Measurements from ENCODE around the gene PHACTR1. TPM values are rescaled to one million over a fixed set of nuclear protein-coding genes. Genes with fewer than 3 reads are reported as not detected.
"Not testable (repeated sequence)": the region's sequence is repeated elsewhere in the genome, so short reads cannot be mapped to it uniquely, and the experiment has no call there.

PHACTR1 gene
- total RNA-seq, 4 donors from 2014 or later, result 1.5 to 3.6 (median 2.5) TPM

DNA sequence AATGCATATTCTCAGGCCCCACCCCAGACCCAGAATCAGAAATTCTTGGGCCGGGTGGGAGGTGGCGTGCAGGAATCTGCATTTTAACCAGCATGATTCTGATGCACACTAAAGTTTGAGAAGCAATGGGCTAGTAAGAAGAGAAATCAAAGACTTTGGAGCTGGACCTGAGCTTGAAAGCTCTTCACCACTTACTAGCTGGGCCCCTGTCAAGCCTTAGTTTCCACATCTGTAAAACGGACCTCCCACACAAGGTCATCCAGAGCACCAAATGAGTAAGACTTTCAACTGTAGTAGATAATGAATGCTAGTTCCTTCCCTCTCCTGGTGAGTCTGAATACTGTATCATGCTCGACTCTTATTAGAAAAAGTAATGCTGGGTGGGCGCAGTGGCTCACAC lies 524.8 kb downstream of the PHACTR1 start:
- no peak overlapping the region for H3K4me3 ChIP-seq (ENCODE audit: low read depth, poor library complexity, severe bottlenecking)
- TF ChIP-seq POLR2A (IDR thresholded peaks at IDR 0.05), result no peak
- TF ChIP-seq, protein P1, sequence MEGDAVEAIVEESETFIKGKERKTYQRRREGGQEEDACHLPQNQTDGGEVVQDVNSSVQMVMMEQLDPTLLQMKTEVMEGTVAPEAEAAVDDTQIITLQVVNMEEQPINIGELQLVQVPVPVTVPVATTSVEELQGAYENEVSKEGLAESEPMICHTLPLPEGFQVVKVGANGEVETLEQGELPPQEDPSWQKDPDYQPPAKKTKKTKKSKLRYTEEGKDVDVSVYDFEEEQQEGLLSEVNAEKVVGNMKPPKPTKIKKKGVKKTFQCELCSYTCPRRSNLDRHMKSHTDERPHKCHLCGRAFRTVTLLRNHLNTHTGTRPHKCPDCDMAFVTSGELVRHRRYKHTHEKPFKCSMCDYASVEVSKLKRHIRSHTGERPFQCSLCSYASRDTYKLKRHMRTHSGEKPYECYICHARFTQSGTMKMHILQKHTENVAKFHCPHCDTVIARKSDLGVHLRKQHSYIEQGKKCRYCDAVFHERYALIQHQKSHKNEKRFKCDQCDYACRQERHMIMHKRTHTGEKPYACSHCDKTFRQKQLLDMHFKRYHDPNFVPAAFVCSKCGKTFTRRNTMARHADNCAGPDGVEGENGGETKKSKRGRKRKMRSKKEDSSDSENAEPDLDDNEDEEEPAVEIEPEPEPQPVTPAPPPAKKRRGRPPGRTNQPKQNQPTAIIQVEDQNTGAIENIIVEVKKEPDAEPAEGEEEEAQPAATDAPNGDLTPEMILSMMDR (IDR thresholded peaks at IDR 0.05), result no peak
- intact Hi-C loops (cut with DNase I; ENCODE audit: low total_unique reads), result no loop called here
- peak in 1 of 2 donors; percentile 4 for DNase-seq (ENCODE audit: low spot score in 2 of 2)
- 98% methylated on average over 5 of the region's 5 CpGs for WGBS, 2 donors

DNA sequence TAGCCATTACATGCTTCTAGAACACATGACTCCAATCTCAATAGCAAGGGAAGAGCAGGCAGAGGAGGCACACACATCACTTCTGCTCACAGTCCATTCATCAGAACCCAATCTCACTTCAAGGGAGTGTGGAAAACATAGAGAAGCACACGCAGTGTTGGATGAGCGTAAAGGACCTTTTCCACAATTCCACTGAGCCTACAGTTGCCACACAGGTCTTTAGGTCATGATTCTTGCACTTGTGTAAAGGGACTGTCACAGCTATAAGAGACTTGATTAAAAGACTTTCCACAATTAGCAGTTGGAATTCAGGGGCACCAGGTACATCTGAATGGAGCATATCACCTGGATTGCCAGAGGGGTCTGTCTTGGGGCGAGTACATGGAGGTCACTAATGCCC lies 525.6 kb downstream of the PHACTR1 start:
- DNase-seq (ENCODE audit: low spot score in 2 of 2), result peak in 1 of 2 donors; percentile 6
- H3K4me3 ChIP-seq (ENCODE audit: low read depth, poor library complexity, severe bottlenecking), result no peak overlapping the region
- WGBS, 2 donors, result 96 to 98% methylated on average over 3 of the region's 3 CpGs
- intact Hi-C loops (cut with DNase I; ENCODE audit: low total_unique reads), result no loop called here
- no peak for TF ChIP-seq POLR2A (IDR thresholded peaks at IDR 0.05)
- TF ChIP-seq, protein P1 (IDR thresholded peaks at IDR 0.05), result no peak

DNA sequence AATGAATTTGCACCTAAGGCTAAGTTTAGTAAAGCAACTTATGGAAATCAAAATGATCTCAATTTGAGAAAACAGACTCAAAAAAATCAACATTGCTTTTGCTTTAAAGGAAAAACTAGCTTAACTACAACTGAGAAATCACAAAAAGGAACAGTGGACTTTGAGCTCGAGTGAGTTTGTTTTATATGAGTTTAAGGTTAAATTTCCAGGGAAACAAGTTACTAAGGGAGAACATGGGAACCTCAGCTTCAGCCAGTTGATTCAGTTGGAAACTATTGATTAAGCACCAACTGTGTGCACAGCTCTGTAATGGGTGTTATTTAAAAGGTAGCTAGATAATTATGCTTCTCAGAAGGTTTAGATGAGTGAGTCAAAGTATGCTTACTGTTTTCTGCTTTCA lies 526.0 kb downstream of the PHACTR1 start:
- intact Hi-C loops (cut with DNase I; ENCODE audit: low total_unique reads), result no loop called here
- 76 to 87% methylated on average over 1 of the region's 1 CpG for WGBS, 2 donors
- TF ChIP-seq, protein P1 (IDR thresholded peaks at IDR 0.05), result no peak
- TF ChIP-seq POLR2A (IDR thresholded peaks at IDR 0.05), result no peak
- DNase-seq (ENCODE audit: low spot score in 2 of 2), result no peak
- no peak overlapping the region for H3K4me3 ChIP-seq (ENCODE audit: low read depth, poor library complexity, severe bottlenecking)

DNA sequence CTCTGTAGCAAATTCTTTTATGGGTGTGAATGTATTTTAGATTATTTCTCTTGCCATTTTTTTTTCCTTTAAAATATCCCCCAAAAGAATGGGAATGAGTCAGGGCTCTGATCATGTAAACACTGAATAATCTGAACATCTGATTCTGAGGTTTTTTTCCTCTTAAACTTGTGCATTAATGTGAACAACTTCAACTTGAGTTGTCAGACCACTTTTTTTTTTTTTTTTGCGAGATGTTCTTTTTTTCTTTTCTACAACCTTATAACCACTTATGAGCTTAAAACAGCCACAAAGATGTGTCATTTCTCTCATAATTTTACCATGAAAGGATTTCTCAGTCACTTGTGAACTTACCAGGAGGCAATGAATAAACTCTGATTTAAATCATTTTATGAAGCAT lies 526.5 kb downstream of the PHACTR1 start:
- WGBS, 2 donors, result 86 to 87% methylated on average over 1 of the region's 1 CpG
- intact Hi-C loops (cut with DNase I; ENCODE audit: low total_unique reads), result no loop called here
- TF ChIP-seq POLR2A (IDR thresholded peaks at IDR 0.05), result no peak

DNA sequence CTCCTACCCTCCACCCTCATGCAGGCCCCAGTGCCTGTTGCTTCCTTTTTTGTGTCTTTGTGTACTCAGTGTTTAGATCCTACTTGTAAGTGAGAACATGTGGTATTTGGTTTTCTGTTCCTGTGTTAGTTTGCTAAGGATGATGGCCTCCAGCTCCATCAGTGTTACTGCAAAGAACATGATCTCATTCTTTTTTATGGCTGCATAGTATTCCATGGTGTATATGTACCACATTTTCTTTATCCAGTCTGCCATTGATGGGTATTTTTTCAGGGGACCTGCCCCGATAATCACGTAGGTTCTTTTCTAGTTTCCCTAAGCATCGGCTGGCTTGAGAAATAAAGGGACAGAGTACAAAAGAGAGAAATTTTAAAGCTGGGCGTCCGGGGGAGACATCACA lies 527.2 kb downstream of the PHACTR1 start:
- intact Hi-C loops (cut with DNase I; ENCODE audit: low total_unique reads); H3K4me3 ChIP-seq (ENCODE audit: low read depth, poor library complexity, severe bottlenecking): not testable (repeated sequence)
- DNase-seq (ENCODE audit: low spot score in 2 of 2), result peak in 1 of 2 donors; percentile 2
- WGBS, 2 donors, result 97 to 99% methylated on average over 5 of the region's 5 CpGs

More for the DNA sequence above, 526.5 kb downstream of the PHACTR1 start:
- H3K4me3 ChIP-seq (ENCODE audit: low read depth, poor library complexity, severe bottlenecking), result no peak overlapping the region
- DNase-seq (ENCODE audit: low spot score in 2 of 2), result no peak

DNA sequence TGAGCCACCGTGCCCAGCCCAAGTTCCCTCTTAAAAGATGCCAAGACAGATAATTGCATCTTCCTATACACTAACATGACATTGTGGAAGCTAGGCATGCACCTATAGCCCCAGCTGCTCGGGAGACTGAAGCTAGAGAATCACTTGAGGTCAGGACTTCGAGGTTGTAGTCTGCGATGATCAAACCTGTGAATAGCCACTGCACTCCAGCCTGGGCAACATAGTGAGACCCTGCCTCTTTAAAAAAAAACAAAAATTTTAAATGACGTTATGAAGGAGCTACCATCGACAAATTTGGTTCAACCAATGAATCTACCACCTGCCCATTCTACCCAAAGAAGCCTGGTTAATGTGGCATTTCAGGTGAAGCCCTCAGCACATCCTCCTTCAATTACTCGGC lies 531.1 kb downstream of the PHACTR1 start:
- TF ChIP-seq POLR2A (IDR thresholded peaks at IDR 0.05), result no peak
- DNase-seq (ENCODE audit: low spot score in 2 of 2), result peak in 1 of 2 donors; percentile 40
- H3K4me3 ChIP-seq (ENCODE audit: low read depth, poor library complexity, severe bottlenecking), result no peak overlapping the region
- 83 to 90% methylated on average over 7 of the region's 7 CpGs for WGBS, 2 donors
- intact Hi-C loops (cut with DNase I; ENCODE audit: low total_unique reads), result no loop called here

DNA sequence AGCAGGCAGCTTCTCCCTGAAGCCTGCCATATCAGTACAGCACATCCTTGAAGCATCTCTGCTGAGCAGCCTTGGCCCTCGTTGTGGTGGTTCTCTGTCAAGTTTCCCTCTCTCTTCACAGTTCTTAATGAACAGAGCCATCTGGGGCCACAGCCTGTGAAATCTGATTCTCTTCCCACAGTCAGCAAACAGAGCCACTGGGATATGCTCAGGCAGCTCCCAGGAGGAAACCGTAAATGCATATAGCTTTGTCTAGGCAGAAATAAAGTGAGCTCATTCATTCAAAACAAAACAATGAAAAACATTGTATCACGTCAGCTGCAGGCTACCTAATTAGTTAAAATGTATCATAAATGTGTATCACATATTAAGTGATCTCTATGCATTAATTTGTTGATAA lies 531.5 kb downstream of the PHACTR1 start:
- TF ChIP-seq, protein P1 (IDR thresholded peaks at IDR 0.05), result no peak
- no peak for TF ChIP-seq POLR2A (IDR thresholded peaks at IDR 0.05)
- H3K4me3 ChIP-seq (ENCODE audit: low read depth, poor library complexity, severe bottlenecking), result no peak overlapping the region
- WGBS, 2 donors, result 50 to 62% methylated on average over 3 of the region's 3 CpGs
- intact Hi-C loops (cut with DNase I; ENCODE audit: low total_unique reads), result no loop called here
- DNase-seq (ENCODE audit: low spot score in 2 of 2), result peak in 1 of 2 donors; percentile 58

Data from lower leg skin (tissue), 4 donors.